NCI-H1092 (cell line): ENCODE results near the gene B3GALT5.
A peak's percentile ranks its signal among the peaks of the same experiment; 100 is the strongest.

Experiments
- DNase-seq: peaks from one replicate; lab custom pipeline; 2025; lab: John Stamatoyannopoulos, UW

Gene B3GALT5

GRCh38 chr21:39604951-39605350 is 7.8 kb upstream of the B3GALT5 start:
- no peak for DNase-seq

- no peak for DNase-seq
Measured at GRCh38 chr21:39610703-39611102, 2.0 kb upstream of the B3GALT5 start.

GRCh38 chr21:39611551-39612190 is 1.1 kb upstream of the B3GALT5 start:
- no peak for DNase-seq

GRCh38 chr21:39613041-39613934 is 548 bp downstream of the B3GALT5 start:
- DNase-seq, result no peak

- DNase-seq, result no peak
Measured at GRCh38 chr21:39616211-39616772, 3.6 kb downstream of the B3GALT5 start.

- no peak for DNase-seq
Measured at GRCh38 chr21:39620856-39621255, 8.1 kb downstream of the B3GALT5 start.

- no peak for DNase-seq
Measured at GRCh38 chr21:39625211-39625895, 12.6 kb downstream of the B3GALT5 start.

GRCh38 chr21:39628385-39628784 is 15.6 kb downstream of the B3GALT5 start:
- no peak for DNase-seq

GRCh38 chr21:39630191-39630591 is 17.5 kb downstream of the B3GALT5 start:
- DNase-seq, result no peak

- peak; percentile 26 for DNase-seq
Measured at GRCh38 chr21:39630827-39631226, 18.1 kb downstream of the B3GALT5 start.

- no peak for DNase-seq
Measured at GRCh38 chr21:39631842-39632562, 19.3 kb downstream of the B3GALT5 start.

GRCh38 chr21:39632796-39633442 is 20.2 kb downstream of the B3GALT5 start:
- no peak for DNase-seq

- DNase-seq, result no peak
Measured at GRCh38 chr21:39633770-39634181, 21.0 kb downstream of the B3GALT5 start.

GRCh38 chr21:39634507-39634906 is 21.8 kb downstream of the B3GALT5 start:
- no peak for DNase-seq

- peak; percentile 20 for DNase-seq
Measured at GRCh38 chr21:39637197-39637970, 24.6 kb downstream of the B3GALT5 start.

- no peak for DNase-seq
Measured at GRCh38 chr21:39637971-39638240, 25.2 kb downstream of the B3GALT5 start.

GRCh38 chr21:39638281-39638680 is 25.5 kb downstream of the B3GALT5 start:
- no peak for DNase-seq

- DNase-seq, result no peak
Measured at GRCh38 chr21:39640754-39641153, 28.0 kb downstream of the B3GALT5 start.

- DNase-seq, result no peak
Measured at GRCh38 chr21:39641827-39642450, 29.2 kb downstream of the B3GALT5 start.

GRCh38 chr21:39644062-39644560 is 31.4 kb downstream of the B3GALT5 start:
- DNase-seq, result no peak
